HL-60 (cell line): ENCODE measurements around the gene OR52N5.

Experiments
- CTCF ChIP-seq: IDR thresholded peaks from one replicate; pipeline ENCODE4 v1.5.1; 2011; ENCODE audit warnings: low read length, control low read depth, inconsistent platforms; ENCODE audit not compliant: insufficient read depth
- POLR2AphosphoS5 ChIP-seq: IDR thresholded peaks from 2 replicates; pipeline ENCODE4 v1.6.1; 2012; ENCODE audit warnings: low read depth
- TF ChIP-seq, protein P1 (sequence below): IDR thresholded peaks from 2 replicates; pipeline ENCODE4 v1.6.1; 2012; ENCODE audit warnings: low read depth; ENCODE audit not compliant: insufficient replicate concordance

DNA sequence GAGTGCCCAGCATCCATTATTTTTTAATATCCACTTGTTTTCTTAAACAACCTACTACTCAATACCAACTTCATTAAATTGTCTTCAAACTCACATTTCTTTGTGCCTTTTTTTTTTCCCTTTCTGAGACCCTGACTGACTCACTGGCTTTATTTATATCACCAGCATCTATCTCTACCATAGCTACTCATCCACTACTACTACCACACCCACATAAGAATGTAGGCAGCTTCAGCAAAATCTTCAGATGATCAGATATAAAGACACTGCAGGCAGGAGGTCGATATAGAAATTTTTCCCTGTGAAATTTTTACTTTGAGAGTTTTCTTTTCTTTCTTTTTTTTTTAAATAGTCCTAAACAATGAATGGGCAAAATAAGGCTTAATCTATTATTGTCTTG is 44.7 kb downstream of the OR52N5 start:
- no peak for TF ChIP-seq CTCF
- TF ChIP-seq, protein P1, sequence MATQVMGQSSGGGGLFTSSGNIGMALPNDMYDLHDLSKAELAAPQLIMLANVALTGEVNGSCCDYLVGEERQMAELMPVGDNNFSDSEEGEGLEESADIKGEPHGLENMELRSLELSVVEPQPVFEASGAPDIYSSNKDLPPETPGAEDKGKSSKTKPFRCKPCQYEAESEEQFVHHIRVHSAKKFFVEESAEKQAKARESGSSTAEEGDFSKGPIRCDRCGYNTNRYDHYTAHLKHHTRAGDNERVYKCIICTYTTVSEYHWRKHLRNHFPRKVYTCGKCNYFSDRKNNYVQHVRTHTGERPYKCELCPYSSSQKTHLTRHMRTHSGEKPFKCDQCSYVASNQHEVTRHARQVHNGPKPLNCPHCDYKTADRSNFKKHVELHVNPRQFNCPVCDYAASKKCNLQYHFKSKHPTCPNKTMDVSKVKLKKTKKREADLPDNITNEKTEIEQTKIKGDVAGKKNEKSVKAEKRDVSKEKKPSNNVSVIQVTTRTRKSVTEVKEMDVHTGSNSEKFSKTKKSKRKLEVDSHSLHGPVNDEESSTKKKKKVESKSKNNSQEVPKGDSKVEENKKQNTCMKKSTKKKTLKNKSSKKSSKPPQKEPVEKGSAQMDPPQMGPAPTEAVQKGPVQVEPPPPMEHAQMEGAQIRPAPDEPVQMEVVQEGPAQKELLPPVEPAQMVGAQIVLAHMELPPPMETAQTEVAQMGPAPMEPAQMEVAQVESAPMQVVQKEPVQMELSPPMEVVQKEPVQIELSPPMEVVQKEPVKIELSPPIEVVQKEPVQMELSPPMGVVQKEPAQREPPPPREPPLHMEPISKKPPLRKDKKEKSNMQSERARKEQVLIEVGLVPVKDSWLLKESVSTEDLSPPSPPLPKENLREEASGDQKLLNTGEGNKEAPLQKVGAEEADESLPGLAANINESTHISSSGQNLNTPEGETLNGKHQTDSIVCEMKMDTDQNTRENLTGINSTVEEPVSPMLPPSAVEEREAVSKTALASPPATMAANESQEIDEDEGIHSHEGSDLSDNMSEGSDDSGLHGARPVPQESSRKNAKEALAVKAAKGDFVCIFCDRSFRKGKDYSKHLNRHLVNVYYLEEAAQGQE, result no peak
- TF ChIP-seq POLR2AphosphoS5, result no peak
